DOHH2 (cell line): ENCODE measurements around the gene MRGPRF.

Source experiments
- CTCF ChIP-seq: fragments of 200-600 bp; sonication (generic); IDR thresholded peaks from one replicate; pipeline ENCODE4 v1.5.1; 2014; ENCODE audit warnings: antibody characterized with exemption, mild to moderate bottlenecking, low read depth, low read length; ENCODE audit not compliant: poor library complexity, severe bottlenecking
- EZH2phosphoT487 ChIP-seq: fragments of 200-600 bp; sonication (generic); IDR thresholded peaks from 2 replicates; pipeline ENCODE4 v1.6.1; 2017; ENCODE audit warnings: borderline replicate concordance, mild to moderate bottlenecking, antibody characterized with exemption, low read length, moderate library complexity, mixed read lengths

- TF ChIP-seq CTCF, result no peak
- TF ChIP-seq EZH2phosphoT487, result no peak
Observed at GRCh38 chr11:68960294-68961071, 52.6 kb downstream of the MRGPRF start.
